PC-9 (cell line): Measurements from ENCODE around the gene STX19. TPM values are rescaled to one million over a fixed set of nuclear protein-coding genes. Genes with fewer than 3 reads are reported as not detected.

Source experiments
- BruUV-seq: library from RNA; stranded (reverse); fragments of 400-500 nt; replicated peaks from 2 replicates; lab custom pipeline; 2021; lab: Mats Ljungman, UMichigan
- CTCF ChIA-PET: fragments of 300-600 bp; sonication (Branson Sonifier 250); formaldehyde crosslinking; loops from one replicate; lab custom pipeline; 2022; ENCODE audit warnings: antibody characterized with exemption; lab: Charles Lee
- POLR2A ChIA-PET: fragments of 300-600 bp; sonication (Branson Sonifier 250); formaldehyde crosslinking; loops from one replicate; lab custom pipeline; 2022; ENCODE audit warnings: antibody characterized with exemption; ENCODE audit not compliant: unreplicated experiment; lab: Charles Lee
- DNase-seq, 2 experiments: peaks; one replicate each; pipeline versions ENCODE4 v3.0.0 to v3.0.0-alpha.2; 2015 to 2022; ENCODE audit warnings: mixed read lengths in 1 of 2
- H2AFZ ChIP-seq: fragments of 200-600 bp; sonication (generic); 2 replicates; pipeline ENCODE4 v1.8.1; 2017; ENCODE audit warnings: antibody characterized with exemption
- H3F3A ChIP-seq: fragments of 200-600 bp; sonication (generic); 2 replicates; pipeline ENCODE4 v1.8.1; 2017; ENCODE audit warnings: antibody characterized with exemption, mild to moderate bottlenecking, low read depth; ENCODE audit not compliant: insufficient read depth
- H3K27ac ChIP-seq: fragments of 200-600 bp; sonication (generic); 2 replicates; pipeline ENCODE4 v1.6.1; 2016; ENCODE audit warnings: mixed run types
- H3K27me3 ChIP-seq: fragments of 200-600 bp; sonication (generic); 2 replicates; pipeline ENCODE4 v1.6.1; 2016; ENCODE audit warnings: low read depth, mixed run types; ENCODE audit not compliant: insufficient read depth
- H3K36me3 ChIP-seq: fragments of 200-600 bp; sonication (generic); 2 replicates; pipeline ENCODE4 v1.6.1; 2016; ENCODE audit warnings: low read depth, mixed run types
- H3K4me1 ChIP-seq: fragments of 200-600 bp; sonication (generic); replicated peaks from 2 replicates; pipeline ENCODE4 v1.6.1; 2016; ENCODE audit warnings: mixed run types; ENCODE audit not compliant: insufficient read depth
- H3K4me2 ChIP-seq: fragments of 200-600 bp; sonication (generic); 2 replicates; pipeline ENCODE4 v1.6.1; 2017; ENCODE audit warnings: mixed run types
- H3K4me3 ChIP-seq: fragments of 200-600 bp; sonication (generic); 2 replicates; pipeline ENCODE4 v1.6.1; 2016; ENCODE audit warnings: mixed run types
- H3K79me2 ChIP-seq: fragments of 200-600 bp; sonication (generic); 2 replicates; pipeline ENCODE4 v1.6.1; 2017; ENCODE audit warnings: low read depth, mixed run types
- H3K9me2 ChIP-seq: fragments of 200-600 bp; sonication (generic); 2 replicates; pipeline ENCODE4 v1.8.1; 2017; ENCODE audit warnings: mild to moderate bottlenecking; ENCODE audit not compliant: insufficient read depth
- H3K9me3 ChIP-seq: fragments of 200-600 bp; sonication (generic); 2 replicates; pipeline ENCODE4 v1.8.1; 2016; ENCODE audit warnings: low read depth; ENCODE audit not compliant: insufficient read depth
- H4K20me1 ChIP-seq: fragments of 200-600 bp; sonication (generic); 2 replicates; pipeline ENCODE4 v1.8.1; 2017; ENCODE audit not compliant: insufficient read depth
- EZH2 ChIP-seq: fragments of 200-600 bp; sonication (generic); IDR thresholded peaks from 2 replicates; pipeline ENCODE4 v1.8.0; 2017; ENCODE audit warnings: antibody characterized with exemption, low read depth
- intact Hi-C: fragments of 100-400 bp; cut with micrococcal nuclease; formaldehyde crosslinking; loops from one replicate; pipeline ENCODE4 v1.10.0; 2022; ENCODE audit not compliant: unreplicated experiment
- total RNA-seq: library from RNA; stranded (reverse); gene quantifications from 2 replicates; pipeline ENCODE4 v1.2.3, GENCODE V29; 2021
- TF ChIP-seq, protein P1 (sequence below): fragments of 200-600 bp; sonication (generic); conservative IDR thresholded peaks from 2 replicates; pipeline ENCODE4 v1.6.1; 2017; ENCODE audit warnings: mixed run types, antibody characterized with exemption, mild to moderate bottlenecking, moderate library complexity

The STX19 gene
- total RNA-seq, 1 experiment from 2014 or later, result 5.5 TPM

DNA sequence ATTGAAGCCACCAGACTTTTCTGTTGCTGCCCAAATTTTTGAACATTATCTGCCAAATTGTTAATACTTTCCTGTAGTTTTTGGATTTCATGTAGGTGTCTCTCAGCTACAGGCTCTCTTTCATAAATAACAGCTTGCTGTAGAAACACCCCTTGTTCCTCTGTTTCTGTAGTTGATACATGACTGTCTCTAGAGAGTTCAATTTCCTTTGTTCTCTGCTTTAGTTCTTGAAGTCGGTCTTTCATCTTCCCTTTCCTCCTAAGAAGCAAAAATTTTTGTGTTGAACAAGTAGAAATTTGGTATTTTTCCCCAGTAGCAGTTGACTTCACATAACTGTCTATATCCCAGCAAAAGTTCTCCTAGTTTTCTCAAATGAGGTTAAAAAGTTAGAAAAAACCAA is 13.4 kb downstream of the STX19 start:
- ChIA-PET CTCF (no interaction called here), POLR2A (no interaction called here)
- BruUV-seq, result no TSS peak
- Histone ChIP-seq H4K20me1 (no peaks in the 10 kb centered on the region), H3K36me3 (no peaks in the 10 kb centered on the region), H3K79me2 (no peaks in the 10 kb centered on the region), H3K4me3 (no peak overlapping the region), H3K9me2 (no peaks in the 10 kb centered on the region), H3F3A (no peaks in the 10 kb centered on the region), H3K4me2 (no peak overlapping the region), H3K27me3 (no peaks in the 10 kb centered on the region), H2AFZ (no peak overlapping the region), H3K4me1 (no peaks in the 10 kb centered on the region), H3K9me3 (no peaks in the 10 kb centered on the region), H3K27ac (no peak overlapping the region)
- no peak for TF ChIP-seq EZH2
- TF ChIP-seq, protein P1, sequence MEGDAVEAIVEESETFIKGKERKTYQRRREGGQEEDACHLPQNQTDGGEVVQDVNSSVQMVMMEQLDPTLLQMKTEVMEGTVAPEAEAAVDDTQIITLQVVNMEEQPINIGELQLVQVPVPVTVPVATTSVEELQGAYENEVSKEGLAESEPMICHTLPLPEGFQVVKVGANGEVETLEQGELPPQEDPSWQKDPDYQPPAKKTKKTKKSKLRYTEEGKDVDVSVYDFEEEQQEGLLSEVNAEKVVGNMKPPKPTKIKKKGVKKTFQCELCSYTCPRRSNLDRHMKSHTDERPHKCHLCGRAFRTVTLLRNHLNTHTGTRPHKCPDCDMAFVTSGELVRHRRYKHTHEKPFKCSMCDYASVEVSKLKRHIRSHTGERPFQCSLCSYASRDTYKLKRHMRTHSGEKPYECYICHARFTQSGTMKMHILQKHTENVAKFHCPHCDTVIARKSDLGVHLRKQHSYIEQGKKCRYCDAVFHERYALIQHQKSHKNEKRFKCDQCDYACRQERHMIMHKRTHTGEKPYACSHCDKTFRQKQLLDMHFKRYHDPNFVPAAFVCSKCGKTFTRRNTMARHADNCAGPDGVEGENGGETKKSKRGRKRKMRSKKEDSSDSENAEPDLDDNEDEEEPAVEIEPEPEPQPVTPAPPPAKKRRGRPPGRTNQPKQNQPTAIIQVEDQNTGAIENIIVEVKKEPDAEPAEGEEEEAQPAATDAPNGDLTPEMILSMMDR, result no peak
- DNase-seq, result no peak
- intact Hi-C loops, result no loop called here

DNA sequence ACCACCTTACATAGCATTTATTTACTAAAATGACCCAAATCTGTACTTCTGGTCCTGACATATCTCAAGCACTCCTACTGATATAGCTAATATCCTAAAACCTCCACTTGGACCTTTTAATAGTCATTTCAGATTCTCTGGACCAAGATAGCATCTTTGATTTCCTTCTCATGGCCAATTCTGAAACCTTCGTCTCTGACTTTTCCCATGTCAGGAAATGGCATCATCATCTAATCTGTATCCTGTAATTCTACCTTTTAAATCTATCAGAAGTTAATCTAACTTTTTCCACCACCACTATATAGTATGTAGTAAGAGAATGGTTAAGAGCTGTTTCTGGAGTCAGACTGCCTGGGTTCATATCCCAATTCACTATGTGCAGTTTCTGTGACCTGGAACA is 16.2 kb downstream of the STX19 start:
- intact Hi-C loops, result no loop called here
- H3K36me3 ChIP-seq, result no peaks in the 10 kb centered on the region
- BruUV-seq, result no TSS peak
- H3K9me2 ChIP-seq, result no peaks in the 10 kb centered on the region
- H3K4me2 ChIP-seq, result no peak overlapping the region
- no peaks in the 10 kb centered on the region for H3K9me3 ChIP-seq
- no peaks in the 10 kb centered on the region for H4K20me1 ChIP-seq
- no peak for DNase-seq
- no peak overlapping the region for H3K4me3 ChIP-seq
- TF ChIP-seq, protein P1, result no peak
- no peak for TF ChIP-seq EZH2
- H2AFZ ChIP-seq, result no peak overlapping the region
- H3K27me3 ChIP-seq, result no peaks in the 10 kb centered on the region
- ChIA-PET POLR2A (interaction anchor here (0.5 kb wide), 1 partner anchor 51 kb away, joined by 3 read pairs; the partner anchor contains the start of genes DHFR2 and NSUN3), CTCF (no interaction called here)
- no peak overlapping the region for H3K27ac ChIP-seq
- no peaks in the 10 kb centered on the region for H3K79me2 ChIP-seq
- H3K4me1 ChIP-seq, result no peaks in the 10 kb centered on the region
- no peaks in the 10 kb centered on the region for H3F3A ChIP-seq

GRCh38 chr3:94011233-94011711 is 17.1 kb downstream of the STX19 start:
- no peaks in the 10 kb centered on the region for H3K36me3 ChIP-seq
- no peaks in the 10 kb centered on the region for H3F3A ChIP-seq
- no peaks in the 10 kb centered on the region for H3K79me2 ChIP-seq
- intact Hi-C loops, result no loop called here
- TF ChIP-seq EZH2, result no peak
- TF ChIP-seq, protein P1, result no peak
- BruUV-seq, result no TSS peak
- no peaks in the 10 kb centered on the region for H3K9me3 ChIP-seq
- H2AFZ ChIP-seq, result no peak overlapping the region
- no peak overlapping the region for H3K27ac ChIP-seq
- no peak overlapping the region for H3K4me3 ChIP-seq
- ChIA-PET CTCF (no interaction called here), POLR2A (no interaction called here)
- no peak overlapping the region for H3K4me2 ChIP-seq
- H3K9me2 ChIP-seq, result no peaks in the 10 kb centered on the region
- H3K4me1 ChIP-seq, result no peaks in the 10 kb centered on the region
- no peaks in the 10 kb centered on the region for H4K20me1 ChIP-seq
- no peak for DNase-seq
- H3K27me3 ChIP-seq, result no peaks in the 10 kb centered on the region
